ENCODE data around the gene PRMT5.

DNA sequence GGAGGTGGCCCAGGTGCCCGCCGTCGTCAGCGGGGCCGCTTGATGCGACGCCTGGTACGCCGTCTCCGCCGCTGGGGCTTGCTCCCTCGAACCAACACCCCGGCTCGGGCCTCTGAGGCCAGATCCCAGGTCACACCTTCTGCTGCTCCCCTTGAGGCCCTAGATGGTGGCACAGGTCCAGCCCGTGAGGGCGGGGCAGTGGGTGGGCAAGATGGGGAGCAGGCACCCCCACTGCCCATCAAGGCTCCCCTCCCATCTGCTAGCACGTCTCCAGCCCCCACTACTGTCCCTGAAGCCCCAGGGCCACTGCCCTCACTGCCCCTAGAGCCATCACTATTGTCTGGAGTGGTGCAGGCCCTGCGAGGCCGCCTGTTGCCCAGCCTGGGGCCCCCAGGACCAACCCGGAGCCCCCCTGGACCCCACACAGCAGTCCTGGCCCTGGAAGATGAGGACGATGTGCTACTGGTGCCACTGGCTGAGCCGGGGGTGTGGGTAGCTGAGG is 52.1 kb downstream of the PRMT5 start:
- TF ChIP-seq, protein P1, sequence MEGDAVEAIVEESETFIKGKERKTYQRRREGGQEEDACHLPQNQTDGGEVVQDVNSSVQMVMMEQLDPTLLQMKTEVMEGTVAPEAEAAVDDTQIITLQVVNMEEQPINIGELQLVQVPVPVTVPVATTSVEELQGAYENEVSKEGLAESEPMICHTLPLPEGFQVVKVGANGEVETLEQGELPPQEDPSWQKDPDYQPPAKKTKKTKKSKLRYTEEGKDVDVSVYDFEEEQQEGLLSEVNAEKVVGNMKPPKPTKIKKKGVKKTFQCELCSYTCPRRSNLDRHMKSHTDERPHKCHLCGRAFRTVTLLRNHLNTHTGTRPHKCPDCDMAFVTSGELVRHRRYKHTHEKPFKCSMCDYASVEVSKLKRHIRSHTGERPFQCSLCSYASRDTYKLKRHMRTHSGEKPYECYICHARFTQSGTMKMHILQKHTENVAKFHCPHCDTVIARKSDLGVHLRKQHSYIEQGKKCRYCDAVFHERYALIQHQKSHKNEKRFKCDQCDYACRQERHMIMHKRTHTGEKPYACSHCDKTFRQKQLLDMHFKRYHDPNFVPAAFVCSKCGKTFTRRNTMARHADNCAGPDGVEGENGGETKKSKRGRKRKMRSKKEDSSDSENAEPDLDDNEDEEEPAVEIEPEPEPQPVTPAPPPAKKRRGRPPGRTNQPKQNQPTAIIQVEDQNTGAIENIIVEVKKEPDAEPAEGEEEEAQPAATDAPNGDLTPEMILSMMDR (IDR thresholded peaks at IDR 0.05) = no peak
- TF ChIP-seq POLR2A (IDR thresholded peaks at IDR 0.05) = no peak

All from transverse colon (tissue), 3 donors.